Activated B cell treated with CpG ODN at 0.5 μM for 24 hours (primary cell): ENCODE results near the gene CFAP61. TPM values are rescaled to one million over a fixed set of nuclear protein-coding genes. Genes with fewer than 3 reads are reported as not detected.
A peak's percentile ranks its signal among the peaks of the same experiment; 100 is the strongest.

Experiments
- ATAC-seq: fragments of 200-7000 bp; cut with Tn5 transposase; one replicate; pipeline ENCODE4 v1.10.0; 2021; ENCODE audit warnings: low read depth, mild to moderate bottlenecking, moderate library complexity
- CTCF ChIA-PET: fragments of 350-600 bp; sonication (Branson Sonifier 250); formaldehyde crosslinking; loops from one replicate; lab custom pipeline; 2021; ENCODE audit warnings: antibody characterized with exemption; lab: Charles Lee
- POLR2A ChIA-PET: fragments of 350-600 bp; sonication (Branson Sonifier 250); formaldehyde crosslinking; loops from one replicate; lab custom pipeline; 2021; ENCODE audit warnings: antibody characterized with exemption; lab: Charles Lee
- DNase-seq: peaks from one replicate; pipeline ENCODE4 v3.0.0; 2022
- H3K27ac Mint-ChIP-seq: one replicate; pipeline ENCODE4 v1.8.0; 2020; ENCODE audit warnings: mixed read lengths
- H3K27me3 Mint-ChIP-seq: one replicate; pipeline ENCODE4 v1.8.0; 2021; ENCODE audit warnings: mixed read lengths
- H3K36me3 Mint-ChIP-seq: one replicate; pipeline ENCODE4 v1.8.0; 2021; ENCODE audit warnings: low read depth, mixed read lengths
- H3K4me1 Mint-ChIP-seq: one replicate; pipeline ENCODE4 v1.8.0; 2021; ENCODE audit warnings: mixed read lengths
- H3K4me3 Mint-ChIP-seq: one replicate; pipeline ENCODE4 v1.8.0; 2020; ENCODE audit warnings: mild to moderate bottlenecking, mixed read lengths
- H3K9me3 Mint-ChIP-seq: one replicate; pipeline ENCODE4 v1.8.0; 2020; ENCODE audit warnings: mixed read lengths
- CTCF ChIP-seq: fragments of 200-600 bp; IDR thresholded peaks from one replicate; pipeline ENCODE4 v1.8.0; 2022; ENCODE audit warnings: antibody characterized with exemption, mild to moderate bottlenecking
- intact Hi-C: fragments of 100-400 bp; cut with micrococcal nuclease; formaldehyde crosslinking; loops from one replicate; pipeline ENCODE4 v1.15.1; 2024
- total RNA-seq: library from RNA; stranded (reverse); gene quantifications from 2 replicates; pipeline ENCODE4 v1.2.3, GENCODE V29; 2022

CFAP61 gene
- total RNA-seq, 1 donor from 2014 or later = not detected

- Mint-ChIP-seq H3K4me1 (peaks cover 26% of the 10 kb centered on the region), H3K27ac (peak overlapping the region; percentile 93), H3K36me3 (peaks cover 47% of the 10 kb centered on the region), H3K4me3 (peak overlapping the region; percentile 96), H3K9me3 (no peaks in the 10 kb centered on the region), H3K27me3 (no peaks in the 10 kb centered on the region)
- ChIA-PET POLR2A (interaction anchor here (0.6 to 2.8 kb wide), 7 partner anchors 32 to 1544 kb away, joined by 3 to 29 read pairs (median 5); partner anchors contain the start of genes NAA20 and SEC23B), CTCF (interaction anchor here (1.0 to 1.8 kb wide), 2 partner anchors 149 to 359 kb away, joined by 4 to 7 read pairs; no protein-coding TSS in a partner anchor)
- ATAC-seq (no peak), DNase-seq (no peak)
- TF ChIP-seq CTCF = no peak
- intact Hi-C loops = loop anchor here (1.0 to 10.0 kb wide), 12 partner anchors 34 to 1763 kb away; partner anchors contain the start of genes NAA20, RALGAPA2, SEC23B and SMIM26
These were observed 612 bp upstream of the CFAP61 start for GRCh38 chr20:20051767-20052073.

DNA sequence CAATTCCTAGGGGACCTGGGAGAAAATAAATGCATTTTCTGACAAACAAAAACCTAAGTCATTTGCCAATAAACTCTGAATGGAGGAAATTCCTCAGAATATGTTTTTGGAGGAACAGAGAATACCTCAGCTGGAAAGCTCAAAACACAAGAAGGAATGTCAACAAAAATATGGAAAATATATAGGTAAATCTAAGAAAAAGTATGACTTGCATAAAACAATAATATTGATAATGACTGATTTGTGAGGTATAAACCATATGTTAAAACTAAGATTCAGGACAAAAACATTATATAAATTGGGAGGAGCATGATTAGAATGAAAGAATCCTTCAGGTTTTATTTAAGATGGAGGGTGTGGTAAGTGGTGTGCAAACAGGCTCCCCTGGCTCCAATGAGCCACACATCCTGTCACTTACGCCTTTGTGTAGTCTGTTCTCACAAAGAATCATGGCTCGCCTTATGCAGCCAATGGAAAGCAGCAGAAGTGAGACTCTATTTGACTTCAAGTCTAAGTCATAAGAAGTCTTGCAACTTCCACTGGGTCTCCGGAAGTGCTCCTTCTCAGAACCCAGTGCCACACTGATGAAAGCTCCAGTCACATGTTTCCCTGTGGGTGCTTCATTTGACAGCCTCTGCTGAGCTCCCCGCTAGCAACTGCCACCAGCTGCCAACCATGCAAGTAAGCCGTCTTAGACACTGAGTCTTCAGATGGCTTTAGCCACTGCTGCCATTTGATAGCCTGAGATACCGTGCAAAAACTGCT, 8.1 kb downstream of the CFAP61 start:
- Mint-ChIP-seq H3K4me3 (no peak overlapping the region), H3K4me1 (no peaks in the 10 kb centered on the region), H3K27ac (no peak overlapping the region), H3K9me3 (no peaks in the 10 kb centered on the region), H3K36me3 (no peaks in the 10 kb centered on the region), H3K27me3 (peaks cover 15% of the 10 kb centered on the region)
- ChIA-PET CTCF (no interaction called here), POLR2A (no interaction called here)
- TF ChIP-seq CTCF = no peak
- ATAC-seq (no peak), DNase-seq (no peak)
- intact Hi-C loops = no loop called here

DNA sequence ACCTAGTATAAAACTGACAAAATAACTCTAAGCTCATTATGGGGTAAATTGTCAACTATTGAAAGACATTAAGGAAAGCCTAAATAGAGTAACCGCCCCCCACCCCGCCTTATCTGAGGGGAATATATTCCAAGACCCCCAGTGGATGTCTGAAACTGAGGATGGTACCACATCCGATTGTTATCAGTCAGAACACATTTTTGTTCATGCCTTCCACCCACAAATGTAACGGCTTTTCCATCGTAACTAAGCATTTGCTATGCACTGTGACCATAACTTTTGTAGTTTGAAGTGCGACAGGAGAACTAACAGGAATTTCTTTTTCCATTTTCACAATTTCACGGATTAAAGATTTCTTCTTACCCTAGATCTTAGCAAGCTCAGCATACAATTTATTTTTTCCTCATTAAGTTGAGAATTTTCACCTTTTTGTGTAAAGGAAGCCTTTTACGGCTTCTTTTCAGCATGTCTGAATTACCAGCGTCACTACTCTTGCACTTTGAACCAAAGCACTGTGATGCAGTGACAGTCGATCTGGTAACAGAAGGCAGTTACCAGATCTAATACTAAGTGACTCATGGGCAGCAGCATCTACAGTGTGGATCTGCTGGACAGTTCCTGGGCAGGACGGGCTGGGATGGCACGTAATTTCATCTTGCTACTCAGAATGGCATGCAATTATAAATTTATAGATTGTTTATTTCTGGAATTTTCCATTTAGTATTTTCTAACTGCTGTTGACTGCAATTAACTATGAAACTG, 11.8 kb downstream of the CFAP61 start:
- CTCF ChIA-PET = no interaction called here
- POLR2A ChIA-PET = no interaction called here
- intact Hi-C loops = no loop called here

DNA sequence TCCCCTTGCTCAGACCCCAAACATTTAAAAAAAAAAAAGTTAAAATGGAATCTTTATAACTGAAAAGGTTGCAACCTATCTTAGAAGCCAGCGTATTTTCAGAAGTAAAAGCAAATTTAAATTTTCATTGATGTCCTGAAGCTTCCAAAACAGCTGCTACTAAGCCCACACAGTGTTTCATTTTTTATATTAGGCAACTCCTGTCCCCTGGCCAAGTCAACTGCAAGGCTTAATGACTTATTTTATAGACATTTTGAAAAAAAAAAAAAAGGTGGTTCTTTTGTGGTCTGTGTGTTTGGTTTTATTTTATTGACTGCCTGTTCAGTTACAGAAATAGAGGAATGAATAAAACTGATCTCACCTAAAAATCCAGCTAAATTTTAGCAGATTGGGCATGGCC, 13.0 kb downstream of the CFAP61 start:
- ChIA-PET CTCF (no interaction called here), POLR2A (no interaction called here)
- intact Hi-C loops = no loop called here
- Mint-ChIP-seq H3K27me3 (peaks cover 16% of the 10 kb centered on the region), H3K9me3 (no peaks in the 10 kb centered on the region), H3K4me1 (no peaks in the 10 kb centered on the region), H3K36me3 (no peaks in the 10 kb centered on the region), H3K27ac (no peak overlapping the region), H3K4me3 (no peak overlapping the region)
- ATAC-seq (no peak), DNase-seq (no peak)
- no peak for TF ChIP-seq CTCF

More for the DNA sequence above, 11.8 kb downstream of the CFAP61 start:
- no peak for TF ChIP-seq CTCF
- Mint-ChIP-seq H3K36me3 (no peaks in the 10 kb centered on the region), H3K4me3 (no peak overlapping the region), H3K9me3 (no peaks in the 10 kb centered on the region), H3K4me1 (no peaks in the 10 kb centered on the region), H3K27me3 (peaks cover 16% of the 10 kb centered on the region), H3K27ac (no peak overlapping the region)
- no peak for DNase-seq
- no peak for ATAC-seq
